Stimulated activated CD8-positive, alpha-beta memory T cell treated with anti-CD3 and anti-CD28 coated beads, Interleukin-4, amount 100 ng/mL, for 1 hour (primary cell): Measurements from ENCODE around the gene PARN.

Experiments
- DNase-seq, 2 donors: peaks; one replicate each; pipeline ENCODE4 v3.0.0-alpha.2; 2020; ENCODE audit warnings: low read depth in 2 of 2, low spot score in 1 of 2

The PARN gene

GRCh38 chr16:14500791-14501190, 129.3 kb downstream of the PARN start:
- no peak for DNase-seq

- DNase-seq: no peak
Measured at GRCh38 chr16:14499110-14499509, 130.9 kb downstream of the PARN start.

- DNase-seq: no peak
Measured at GRCh38 chr16:14497245-14498082, 132.6 kb downstream of the PARN start.

- no peak for DNase-seq
Measured at GRCh38 chr16:14496786-14497185, 133.3 kb downstream of the PARN start.

- DNase-seq: no peak
Measured at GRCh38 chr16:14496047-14496770, 133.9 kb downstream of the PARN start.

- no peak for DNase-seq
Measured at GRCh38 chr16:14495213-14496046, 134.6 kb downstream of the PARN start.

- DNase-seq: no peak
Measured at GRCh38 chr16:14494396-14494966, 135.6 kb downstream of the PARN start.

- DNase-seq: no peak
Measured at GRCh38 chr16:14493791-14494190, 136.3 kb downstream of the PARN start.

GRCh38 chr16:14492614-14493013, 137.4 kb downstream of the PARN start:
- no peak for DNase-seq

GRCh38 chr16:14491861-14492529, 138.1 kb downstream of the PARN start:
- DNase-seq: no peak

- no peak for DNase-seq
Measured at GRCh38 chr16:14490235-14490634, 139.8 kb downstream of the PARN start.

GRCh38 chr16:14489460-14489859, 140.6 kb downstream of the PARN start:
- DNase-seq: no peak

- no peak for DNase-seq
Measured at GRCh38 chr16:14487579-14487978, 142.5 kb downstream of the PARN start.

GRCh38 chr16:14486520-14487303, 143.3 kb downstream of the PARN start:
- DNase-seq: no peak

- no peak for DNase-seq
Measured at GRCh38 chr16:14485811-14486519, 144.1 kb downstream of the PARN start.

GRCh38 chr16:14485121-14485551, 144.9 kb downstream of the PARN start:
- DNase-seq: no peak

- DNase-seq: no peak
Measured at GRCh38 chr16:14483819-14484385, 146.2 kb downstream of the PARN start.

- DNase-seq: no peak
Measured at GRCh38 chr16:14476183-14476582, 153.9 kb downstream of the PARN start.
